Parathyroid adenoma (tissue), 2 donors: ENCODE measurements around the gene CCPG1.

ENCODE experiments used
- H2AFZ ChIP-seq: fragments of 300-600 bp; sonication (generic); one replicate; pipeline ENCODE4 v1.7.0; 2017; ENCODE audit warnings: antibody characterized with exemption, mild to moderate bottlenecking
- H3K27ac ChIP-seq: fragments of 300-600 bp; sonication (generic); one replicate; pipeline ENCODE4 v1.7.0; 2017
- H3K27me3 ChIP-seq: fragments of 300-600 bp; sonication (generic); one replicate; pipeline ENCODE4 v1.7.0; 2017; ENCODE audit warnings: low read length; ENCODE audit not compliant: control insufficient read depth, insufficient read depth
- H3K36me3 ChIP-seq: fragments of 300-600 bp; sonication (generic); one replicate; pipeline ENCODE4 v1.7.0; 2017; ENCODE audit warnings: low read length; ENCODE audit not compliant: control insufficient read depth, insufficient read depth
- H3K4me1 ChIP-seq: fragments of 300-600 bp; sonication (generic); one replicate; pipeline ENCODE4 v1.7.0; 2017; ENCODE audit warnings: control low read depth
- H3K4me2 ChIP-seq: fragments of 300-600 bp; sonication (generic); one replicate; pipeline ENCODE4 v1.7.0; 2017; ENCODE audit warnings: low read length
- H3K4me3 ChIP-seq: fragments of 300-600 bp; sonication (generic); one replicate; pipeline ENCODE4 v1.7.0; 2017; ENCODE audit warnings: low read depth, low read length
- H3K79me2 ChIP-seq: fragments of 300-600 bp; sonication (generic); one replicate; pipeline ENCODE4 v1.7.0; 2017; ENCODE audit warnings: control low read depth
- H3K9ac ChIP-seq: fragments of 300-600 bp; sonication (generic); one replicate; pipeline ENCODE4 v1.7.0; 2017; ENCODE audit warnings: mild to moderate bottlenecking
- H3K9me3 ChIP-seq: fragments of 300-600 bp; sonication (generic); one replicate; pipeline ENCODE4 v1.7.0; 2017; ENCODE audit warnings: low read length; ENCODE audit not compliant: control insufficient read depth
- CTCF ChIP-seq: fragments of 300-600 bp; sonication (generic); IDR thresholded peaks from one replicate; pipeline ENCODE4 v1.7.0; 2017; ENCODE audit warnings: antibody characterized with exemption, mild to moderate bottlenecking
- donor health status: primary hyperparathyroidism.

CCPG1 gene

GRCh38 chr15:55361048-55361447 is 47.1 kb downstream of the CCPG1 start:
- Histone ChIP-seq H2AFZ (no peak overlapping the region), H3K9ac (no peak overlapping the region), H3K36me3 (no peaks in the 10 kb centered on the region), H3K27ac (no peak overlapping the region), H3K79me2 (no peaks in the 10 kb centered on the region), H3K4me1 (no peaks in the 10 kb centered on the region), H3K27me3 (no peaks in the 10 kb centered on the region), H3K9me3 (no peaks in the 10 kb centered on the region), H3K4me2 (no peak overlapping the region), H3K4me3 (no peak overlapping the region)
- no peak for TF ChIP-seq CTCF

- Histone ChIP-seq H3K36me3 (no peaks in the 10 kb centered on the region), H3K9me3 (no peaks in the 10 kb centered on the region), H3K4me2 (no peak overlapping the region), H3K79me2 (no peaks in the 10 kb centered on the region), H2AFZ (no peak overlapping the region), H3K4me3 (no peak overlapping the region), H3K9ac (no peak overlapping the region), H3K27me3 (no peaks in the 10 kb centered on the region), H3K4me1 (no peaks in the 10 kb centered on the region), H3K27ac (no peak overlapping the region)
- no peak for TF ChIP-seq CTCF
Measured at GRCh38 chr15:55360256-55360655, 47.9 kb downstream of the CCPG1 start.

GRCh38 chr15:55358471-55358870 is 49.7 kb downstream of the CCPG1 start:
- Histone ChIP-seq H3K9ac (no peak overlapping the region), H3K27me3 (no peaks in the 10 kb centered on the region), H3K27ac (no peak overlapping the region), H3K79me2 (no peaks in the 10 kb centered on the region), H3K36me3 (no peaks in the 10 kb centered on the region), H3K4me3 (no peak overlapping the region), H3K4me1 (no peaks in the 10 kb centered on the region), H3K4me2 (no peak overlapping the region), H3K9me3 (no peaks in the 10 kb centered on the region), H2AFZ (no peak overlapping the region)
- TF ChIP-seq CTCF, result no peak

- no peak overlapping the region for H3K4me3 ChIP-seq
- no peaks in the 10 kb centered on the region for H3K36me3 ChIP-seq
- TF ChIP-seq CTCF, result no peak
Measured at GRCh38 chr15:55357774-55358173, 50.4 kb downstream of the CCPG1 start.

GRCh38 chr15:55356985-55357585 is 51.1 kb downstream of the CCPG1 start:
- no peak overlapping the region for H3K9ac ChIP-seq
- H3K79me2 ChIP-seq, result no peaks in the 10 kb centered on the region
- no peaks in the 10 kb centered on the region for H3K27me3 ChIP-seq
- H3K4me1 ChIP-seq, result no peaks in the 10 kb centered on the region
- H2AFZ ChIP-seq, result no peak overlapping the region
- no peaks in the 10 kb centered on the region for H3K9me3 ChIP-seq
- TF ChIP-seq CTCF, result no peak
- H3K4me3 ChIP-seq, result no peak overlapping the region
- no peak overlapping the region for H3K27ac ChIP-seq
- no peak overlapping the region for H3K4me2 ChIP-seq
- H3K36me3 ChIP-seq, result no peaks in the 10 kb centered on the region

More at GRCh38 chr15:55357774-55358173, 50.4 kb downstream of the CCPG1 start:
- Histone ChIP-seq H3K9ac (no peak overlapping the region), H3K9me3 (no peaks in the 10 kb centered on the region), H3K27ac (no peak overlapping the region), H2AFZ (no peak overlapping the region), H3K27me3 (no peaks in the 10 kb centered on the region), H3K79me2 (no peaks in the 10 kb centered on the region), H3K4me2 (no peak overlapping the region), H3K4me1 (no peaks in the 10 kb centered on the region)
